Measurements from ENCODE around the gene CADM2.
"Not testable (repeated sequence)": the region's sequence is repeated elsewhere in the genome, so short reads cannot be mapped to it uniquely, and the experiment has no call there.

The CADM2 gene

DNA sequence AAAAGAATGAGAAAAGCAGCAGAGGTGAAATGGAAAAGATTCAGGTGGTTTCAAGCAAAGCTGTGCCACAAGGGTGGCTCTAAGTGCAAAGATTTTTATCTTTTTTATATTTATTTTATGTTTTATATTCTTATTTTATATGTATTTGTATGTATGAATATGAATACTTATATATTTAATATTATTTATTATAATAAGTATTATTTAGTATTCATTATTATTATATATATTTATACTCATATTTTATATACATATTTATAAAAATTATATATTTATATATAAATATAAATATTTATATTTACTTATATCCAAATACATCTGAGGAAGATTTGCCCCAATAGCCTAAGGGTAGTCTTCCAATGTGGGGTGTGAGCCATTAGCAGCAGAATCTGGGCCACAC, 1002.0 kb downstream of the CADM2 start:
- H3K36me3 ChIP-seq (ENCODE audit: insufficient read depth, low read length), result no peaks in the 10 kb centered on the region
- H3K27me3 ChIP-seq (ENCODE audit: insufficient read depth, low read length), result no peaks in the 10 kb centered on the region
- H3K27ac ChIP-seq (ENCODE audit: low read depth, low read length, poor library complexity, severe bottlenecking), result no peak overlapping the region
- H3K4me3 ChIP-seq (ENCODE audit: low read depth, low read length, poor library complexity, severe bottlenecking), result no peak overlapping the region
- H4K20me1 ChIP-seq (ENCODE audit: insufficient read depth, low read length), result no peaks in the 10 kb centered on the region
- TF ChIP-seq EZH2 (IDR thresholded peaks at IDR 0.05; ENCODE audit: borderline replicate concordance, low read length), result no peak
- TF ChIP-seq, protein P1, sequence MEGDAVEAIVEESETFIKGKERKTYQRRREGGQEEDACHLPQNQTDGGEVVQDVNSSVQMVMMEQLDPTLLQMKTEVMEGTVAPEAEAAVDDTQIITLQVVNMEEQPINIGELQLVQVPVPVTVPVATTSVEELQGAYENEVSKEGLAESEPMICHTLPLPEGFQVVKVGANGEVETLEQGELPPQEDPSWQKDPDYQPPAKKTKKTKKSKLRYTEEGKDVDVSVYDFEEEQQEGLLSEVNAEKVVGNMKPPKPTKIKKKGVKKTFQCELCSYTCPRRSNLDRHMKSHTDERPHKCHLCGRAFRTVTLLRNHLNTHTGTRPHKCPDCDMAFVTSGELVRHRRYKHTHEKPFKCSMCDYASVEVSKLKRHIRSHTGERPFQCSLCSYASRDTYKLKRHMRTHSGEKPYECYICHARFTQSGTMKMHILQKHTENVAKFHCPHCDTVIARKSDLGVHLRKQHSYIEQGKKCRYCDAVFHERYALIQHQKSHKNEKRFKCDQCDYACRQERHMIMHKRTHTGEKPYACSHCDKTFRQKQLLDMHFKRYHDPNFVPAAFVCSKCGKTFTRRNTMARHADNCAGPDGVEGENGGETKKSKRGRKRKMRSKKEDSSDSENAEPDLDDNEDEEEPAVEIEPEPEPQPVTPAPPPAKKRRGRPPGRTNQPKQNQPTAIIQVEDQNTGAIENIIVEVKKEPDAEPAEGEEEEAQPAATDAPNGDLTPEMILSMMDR (IDR thresholded peaks at IDR 0.05; ENCODE audit: low read length), result no peak
- H3K4me1 ChIP-seq (ENCODE audit: insufficient read depth, low read length, severe bottlenecking), result no peaks in the 10 kb centered on the region
- H3K9ac ChIP-seq (ENCODE audit: low read length), result no peak overlapping the region
- no peak overlapping the region for H2AFZ ChIP-seq (ENCODE audit: low read length)
- H3K9me3 ChIP-seq (ENCODE audit: low read length), result no peaks in the 10 kb centered on the region
- no peaks in the 10 kb centered on the region for H3K79me2 ChIP-seq (ENCODE audit: insufficient read depth, low read length)
- no peaks in the 10 kb centered on the region for H3K9me2 ChIP-seq (ENCODE audit: low read depth, low read length)
- H3K4me2 ChIP-seq (ENCODE audit: low read length), result no peak overlapping the region
- no peaks in the 10 kb centered on the region for H3F3A ChIP-seq (ENCODE audit: insufficient read depth, low read length)

DNA sequence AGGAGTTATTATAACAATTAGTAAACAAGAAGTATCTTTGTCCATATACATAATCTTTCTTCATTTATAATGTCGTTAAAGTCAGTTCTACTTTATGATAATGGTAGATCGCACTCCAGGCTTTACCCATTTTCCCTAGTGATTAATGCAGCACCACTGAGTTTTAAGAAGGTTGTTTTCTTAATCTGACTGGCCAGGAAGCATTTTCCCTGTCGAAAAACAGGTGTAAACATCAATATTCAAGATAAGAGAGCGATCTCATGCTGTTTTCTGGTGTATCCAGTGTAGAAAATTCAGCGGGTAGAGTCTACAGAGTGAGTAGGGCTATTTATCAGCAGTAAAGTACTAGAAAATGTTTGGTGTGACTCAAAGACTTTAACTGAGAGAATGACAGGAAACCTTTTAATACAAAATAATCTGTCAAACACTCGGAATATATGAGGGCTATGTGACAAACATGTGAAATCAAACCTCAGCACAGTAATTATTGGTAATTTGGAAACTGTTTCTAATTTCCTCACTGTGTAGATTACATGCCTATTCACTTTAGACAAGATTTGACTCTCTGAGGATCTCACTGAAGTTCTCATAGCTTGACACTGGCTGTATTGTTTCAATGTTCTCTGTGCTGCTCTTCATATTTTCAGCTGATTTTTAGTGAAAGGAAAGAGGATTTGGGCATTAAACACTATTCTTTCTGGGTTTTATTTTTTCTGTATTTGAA, 1019.0 kb downstream of the CADM2 start:
- Histone ChIP-seq H3K36me3 (ENCODE audit: insufficient read depth, low read length) (no peaks in the 10 kb centered on the region), H3K9me2 (ENCODE audit: low read depth, low read length) (no peaks in the 10 kb centered on the region), H2AFZ (ENCODE audit: low read length) (no peak overlapping the region), H3K4me3 (ENCODE audit: low read depth, low read length, poor library complexity, severe bottlenecking) (no peak overlapping the region), H3K79me2 (ENCODE audit: insufficient read depth, low read length) (no peaks in the 10 kb centered on the region), H3K9me3 (ENCODE audit: low read length) (no peaks in the 10 kb centered on the region), H3F3A (ENCODE audit: insufficient read depth, low read length) (no peaks in the 10 kb centered on the region), H3K9ac (ENCODE audit: low read length) (no peak overlapping the region), H3K4me1 (ENCODE audit: insufficient read depth, low read length, severe bottlenecking) (no peaks in the 10 kb centered on the region), H3K27ac (ENCODE audit: low read depth, low read length, poor library complexity, severe bottlenecking) (no peak overlapping the region), H3K27me3 (ENCODE audit: insufficient read depth, low read length) (no peaks in the 10 kb centered on the region), H4K20me1 (ENCODE audit: insufficient read depth, low read length) (no peaks in the 10 kb centered on the region), H3K4me2 (ENCODE audit: low read length) (no peak overlapping the region)
- TF ChIP-seq, protein P1 (IDR thresholded peaks at IDR 0.05; ENCODE audit: low read length), result no peak
- no peak for TF ChIP-seq EZH2 (IDR thresholded peaks at IDR 0.05; ENCODE audit: borderline replicate concordance, low read length)

DNA sequence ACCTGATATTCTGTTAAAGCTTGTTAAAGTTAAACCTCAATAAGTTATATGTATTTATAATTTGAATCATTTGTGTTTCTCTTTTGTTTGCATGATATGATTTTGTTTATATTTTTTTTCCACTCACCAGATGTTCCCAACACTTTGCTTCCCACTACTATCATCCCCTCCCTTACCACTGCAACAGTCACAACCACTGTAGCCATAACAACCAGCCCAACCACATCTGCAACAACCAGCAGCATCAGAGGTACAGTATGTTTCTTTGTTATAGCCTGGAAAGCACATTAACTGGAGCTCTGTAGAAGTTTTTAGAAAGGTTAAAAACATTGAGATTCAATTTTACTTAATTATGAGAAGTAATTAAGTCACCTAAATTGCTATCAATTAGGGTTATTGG, 1020.2 kb downstream of the CADM2 start:
- TF ChIP-seq, protein P1 (IDR thresholded peaks at IDR 0.05; ENCODE audit: low read length), result no peak
- no peak for TF ChIP-seq EZH2 (IDR thresholded peaks at IDR 0.05; ENCODE audit: borderline replicate concordance, low read length)
- no peaks in the 10 kb centered on the region for H3K27me3 ChIP-seq (ENCODE audit: insufficient read depth, low read length)

DNA sequence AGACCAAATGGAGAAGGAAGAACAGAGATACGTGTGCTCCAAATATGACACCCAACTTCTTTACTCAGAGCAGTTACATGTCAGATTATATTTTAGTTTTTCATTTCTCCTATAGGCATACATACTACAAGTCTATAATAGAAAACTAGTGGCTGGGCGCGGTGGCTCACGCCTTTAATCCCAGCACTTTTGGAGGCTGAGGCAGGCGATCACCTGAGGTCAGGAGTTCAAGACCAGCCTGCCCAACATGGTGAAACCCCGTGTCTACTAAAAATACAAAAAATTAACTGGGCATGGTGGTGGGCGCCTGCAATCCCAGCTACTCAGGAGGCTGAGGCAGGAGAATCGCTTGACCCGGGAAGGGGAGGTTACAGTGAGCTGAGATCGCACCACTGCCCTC, 1030.8 kb downstream of the CADM2 start:
- not testable (repeated sequence) for H3K36me3 ChIP-seq (ENCODE audit: insufficient read depth, low read length); H3K9me3 ChIP-seq (ENCODE audit: low read length); H2AFZ ChIP-seq (ENCODE audit: low read length)

More for the DNA sequence above, 1020.2 kb downstream of the CADM2 start:
- Histone ChIP-seq H3K27ac (ENCODE audit: low read depth, low read length, poor library complexity, severe bottlenecking) (no peak overlapping the region), H3K4me2 (ENCODE audit: low read length) (no peak overlapping the region), H3K36me3 (ENCODE audit: insufficient read depth, low read length) (no peaks in the 10 kb centered on the region), H3K4me3 (ENCODE audit: low read depth, low read length, poor library complexity, severe bottlenecking) (no peak overlapping the region), H3K9me3 (ENCODE audit: low read length) (no peaks in the 10 kb centered on the region), H3F3A (ENCODE audit: insufficient read depth, low read length) (no peaks in the 10 kb centered on the region), H4K20me1 (ENCODE audit: insufficient read depth, low read length) (no peaks in the 10 kb centered on the region), H3K79me2 (ENCODE audit: insufficient read depth, low read length) (no peaks in the 10 kb centered on the region), H3K9ac (ENCODE audit: low read length) (no peak overlapping the region), H2AFZ (ENCODE audit: low read length) (no peak overlapping the region), H3K4me1 (ENCODE audit: insufficient read depth, low read length, severe bottlenecking) (no peaks in the 10 kb centered on the region), H3K9me2 (ENCODE audit: low read depth, low read length) (no peaks in the 10 kb centered on the region)

More for the DNA sequence above, 1030.8 kb downstream of the CADM2 start:
- not testable (repeated sequence) for H3K27me3 ChIP-seq (ENCODE audit: insufficient read depth, low read length); H3K27ac ChIP-seq (ENCODE audit: low read depth, low read length, poor library complexity, severe bottlenecking); H3K4me2 ChIP-seq (ENCODE audit: low read length); H3F3A ChIP-seq (ENCODE audit: insufficient read depth, low read length); H3K4me3 ChIP-seq (ENCODE audit: low read depth, low read length, poor library complexity, severe bottlenecking); H3K4me1 ChIP-seq (ENCODE audit: insufficient read depth, low read length, severe bottlenecking); H3K9ac ChIP-seq (ENCODE audit: low read length); H4K20me1 ChIP-seq (ENCODE audit: insufficient read depth, low read length); H3K9me2 ChIP-seq (ENCODE audit: low read depth, low read length); H3K79me2 ChIP-seq (ENCODE audit: insufficient read depth, low read length)
